Astrocyte (in vitro differentiated cells and primary cell): ENCODE measurements around the gene KRTAP12-2.

Source experiments
- CTCF ChIP-seq: IDR thresholded peaks from 2 replicates; pipeline ENCODE4 v1.5.1; 2011; ENCODE audit warnings: low read depth, mild to moderate bottlenecking, inconsistent platforms, low read length, moderate library complexity; ENCODE audit not compliant: insufficient read depth
- EZH2 ChIP-seq: IDR thresholded peaks from 2 replicates; pipeline ENCODE4 v1.6.1; 2012; ENCODE audit warnings: mild to moderate bottlenecking, low read length, inconsistent platforms; ENCODE audit not compliant: insufficient read depth

GRCh38 chr21:44696572-44696971 lies 29.8 kb upstream of the KRTAP12-2 start:
- TF ChIP-seq CTCF, result no peak
- no peak for TF ChIP-seq EZH2
